ENCODE data around the gene ZFPM1. TPM values are rescaled to one million over a fixed set of nuclear protein-coding genes. Genes with fewer than 3 reads are reported as not detected.

ZFPM1 gene
- total RNA-seq, 3 donors from 2014 or later = 0.32 to 2.9 (median 2.3) TPM

DNA sequence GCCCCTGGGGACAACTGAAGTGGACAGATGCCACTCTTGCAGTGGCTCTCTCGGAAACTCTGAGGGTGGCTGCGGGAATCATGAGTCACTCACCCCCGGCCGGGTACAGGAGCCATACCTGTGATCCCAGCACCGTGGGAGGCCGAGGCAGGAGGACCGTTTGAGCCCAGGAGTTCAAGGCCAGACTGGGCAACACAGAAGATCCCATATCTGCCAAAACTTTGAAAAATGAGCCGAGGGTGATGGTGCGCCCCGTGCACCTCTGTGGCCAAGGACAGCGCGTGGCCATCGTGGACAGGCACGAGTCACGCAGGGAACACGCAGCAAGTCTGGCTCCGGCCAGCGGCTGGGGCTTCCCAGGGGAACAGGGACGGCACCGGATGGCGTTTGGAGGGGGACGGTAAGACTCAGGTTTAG, 75.8 kb downstream of the ZFPM1 start:
- peaks cover under 1 to 7% of the 10 kb centered on the region in 2 donors for H3K4me1 ChIP-seq
- intact Hi-C loops (cut with DNase I; ENCODE audit: low total_unique reads) = no loop called here
- no peaks in the 10 kb centered on the region for H3K36me3 ChIP-seq
- no peak overlapping the region for H3K4me3 ChIP-seq
- H3K27ac ChIP-seq = no peak overlapping the region
- TF ChIP-seq, protein P1, sequence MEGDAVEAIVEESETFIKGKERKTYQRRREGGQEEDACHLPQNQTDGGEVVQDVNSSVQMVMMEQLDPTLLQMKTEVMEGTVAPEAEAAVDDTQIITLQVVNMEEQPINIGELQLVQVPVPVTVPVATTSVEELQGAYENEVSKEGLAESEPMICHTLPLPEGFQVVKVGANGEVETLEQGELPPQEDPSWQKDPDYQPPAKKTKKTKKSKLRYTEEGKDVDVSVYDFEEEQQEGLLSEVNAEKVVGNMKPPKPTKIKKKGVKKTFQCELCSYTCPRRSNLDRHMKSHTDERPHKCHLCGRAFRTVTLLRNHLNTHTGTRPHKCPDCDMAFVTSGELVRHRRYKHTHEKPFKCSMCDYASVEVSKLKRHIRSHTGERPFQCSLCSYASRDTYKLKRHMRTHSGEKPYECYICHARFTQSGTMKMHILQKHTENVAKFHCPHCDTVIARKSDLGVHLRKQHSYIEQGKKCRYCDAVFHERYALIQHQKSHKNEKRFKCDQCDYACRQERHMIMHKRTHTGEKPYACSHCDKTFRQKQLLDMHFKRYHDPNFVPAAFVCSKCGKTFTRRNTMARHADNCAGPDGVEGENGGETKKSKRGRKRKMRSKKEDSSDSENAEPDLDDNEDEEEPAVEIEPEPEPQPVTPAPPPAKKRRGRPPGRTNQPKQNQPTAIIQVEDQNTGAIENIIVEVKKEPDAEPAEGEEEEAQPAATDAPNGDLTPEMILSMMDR (IDR thresholded peaks at IDR 0.05) = no peak
- no peak for TF ChIP-seq POLR2A (IDR thresholded peaks at IDR 0.05)
- TF ChIP-seq POLR2AphosphoS5 (IDR thresholded peaks at IDR 0.05) = no peak
- no peak for DNase-seq (ENCODE audit: low spot score in 2 of 2)
- H3K27me3 ChIP-seq = no peaks in the 10 kb centered on the region
- H3K9me3 ChIP-seq = no peaks in the 10 kb centered on the region

GRCh38 chr16:88529596-88529995, 76.5 kb downstream of the ZFPM1 start:
- intact Hi-C loops (cut with DNase I; ENCODE audit: low total_unique reads) = no loop called here
- Histone ChIP-seq H3K27ac (no peak overlapping the region), H3K4me3 (no peak overlapping the region), H3K9me3 (no peaks in the 10 kb centered on the region), H3K4me1 (peaks cover 0 to 5% of the 10 kb centered on the region in 2 donors), H3K27me3 (no peaks in the 10 kb centered on the region), H3K36me3 (no peaks in the 10 kb centered on the region)
- no peak for DNase-seq (ENCODE audit: low spot score in 2 of 2)
- TF ChIP-seq POLR2A (IDR thresholded peaks at IDR 0.05) (no peak), POLR2AphosphoS5 (IDR thresholded peaks at IDR 0.05) (no peak)
- TF ChIP-seq, protein P1 (IDR thresholded peaks at IDR 0.05) = no peak

DNA sequence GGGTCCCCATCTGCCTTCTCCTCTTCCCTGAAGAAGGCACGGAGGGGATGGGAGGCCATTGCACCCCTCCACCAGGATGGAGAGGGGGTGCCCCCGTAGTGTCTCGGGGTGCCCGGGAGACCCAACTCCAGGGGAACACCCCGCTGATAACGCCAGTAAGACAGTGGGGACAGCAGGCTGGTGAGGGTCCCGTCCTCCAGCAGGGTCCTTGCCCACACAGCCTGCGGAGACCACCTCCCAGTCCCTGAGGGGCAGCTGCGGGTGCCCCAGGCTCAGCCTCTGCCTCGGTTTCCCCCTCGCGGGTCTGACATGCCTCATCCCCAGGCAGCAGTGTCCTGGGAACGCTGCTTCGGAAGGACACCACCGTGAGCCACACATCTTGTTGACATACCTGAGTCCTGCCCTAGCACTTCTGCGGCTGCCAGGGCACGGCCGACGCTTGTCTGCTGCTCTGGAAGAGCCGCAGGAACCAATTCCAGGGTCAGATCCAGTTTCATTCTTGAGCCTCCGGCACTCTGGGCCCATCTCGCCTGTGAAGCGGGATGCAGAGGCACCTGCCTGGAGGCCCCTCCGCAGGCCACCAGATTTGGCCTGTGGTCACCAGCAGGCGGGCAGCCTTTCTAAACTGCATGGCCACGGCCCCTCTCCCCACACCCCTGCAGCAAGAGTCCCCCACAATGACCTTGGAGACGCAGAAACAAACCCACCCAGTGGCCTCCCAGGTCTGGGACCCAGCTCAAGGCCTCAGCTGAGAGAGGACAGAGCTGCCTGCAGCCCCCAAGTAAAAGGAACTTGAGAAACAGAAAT, 77.2 kb downstream of the ZFPM1 start:
- Histone ChIP-seq H3K27ac (no peak overlapping the region), H3K4me1 (peaks cover 4 to 5% of the 10 kb centered on the region in 2 donors), H3K9me3 (no peaks in the 10 kb centered on the region), H3K27me3 (no peaks in the 10 kb centered on the region), H3K36me3 (no peaks in the 10 kb centered on the region), H3K4me3 (no peak overlapping the region)
- intact Hi-C loops (cut with DNase I; ENCODE audit: low total_unique reads) = no loop called here
- TF ChIP-seq POLR2AphosphoS5 (IDR thresholded peaks at IDR 0.05) (no peak), POLR2A (IDR thresholded peaks at IDR 0.05) (no peak)
- TF ChIP-seq, protein P1 (IDR thresholded peaks at IDR 0.05) = no peak
- no peak for DNase-seq (ENCODE audit: low spot score in 2 of 2)

DNA sequence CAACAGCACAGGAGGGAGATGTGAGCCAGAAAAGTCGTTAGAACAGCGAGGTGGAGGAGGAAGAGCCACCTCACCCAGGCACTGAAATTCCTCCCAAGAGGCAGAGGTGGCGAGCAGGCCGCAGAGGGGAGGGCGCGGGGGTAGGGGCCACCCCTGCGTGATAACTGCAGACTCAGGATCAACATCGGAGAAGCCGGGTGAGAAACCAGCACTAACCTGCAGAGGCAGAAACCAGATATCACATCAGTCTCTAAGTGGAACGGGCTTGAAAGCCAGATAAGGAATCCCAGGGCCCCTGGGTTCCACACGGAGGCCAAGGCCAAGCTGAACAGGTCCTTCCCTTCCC, 77.8 kb downstream of the ZFPM1 start:
- Histone ChIP-seq H3K4me3 (no peak overlapping the region), H3K4me1 (peaks cover 7 to 8% of the 10 kb centered on the region in 2 donors), H3K36me3 (no peaks in the 10 kb centered on the region), H3K27me3 (no peaks in the 10 kb centered on the region), H3K27ac (no peak overlapping the region), H3K9me3 (no peaks in the 10 kb centered on the region)
- intact Hi-C loops (cut with DNase I; ENCODE audit: low total_unique reads) = loop anchor here (1.0 kb wide), 1 partner anchor 25 kb away; no protein-coding TSS in a partner anchor
- DNase-seq (ENCODE audit: low spot score in 2 of 2) = no peak
- TF ChIP-seq POLR2AphosphoS5 (IDR thresholded peaks at IDR 0.05) (no peak), POLR2A (IDR thresholded peaks at IDR 0.05) (no peak)
- TF ChIP-seq, protein P1 (IDR thresholded peaks at IDR 0.05) = no peak

DNA sequence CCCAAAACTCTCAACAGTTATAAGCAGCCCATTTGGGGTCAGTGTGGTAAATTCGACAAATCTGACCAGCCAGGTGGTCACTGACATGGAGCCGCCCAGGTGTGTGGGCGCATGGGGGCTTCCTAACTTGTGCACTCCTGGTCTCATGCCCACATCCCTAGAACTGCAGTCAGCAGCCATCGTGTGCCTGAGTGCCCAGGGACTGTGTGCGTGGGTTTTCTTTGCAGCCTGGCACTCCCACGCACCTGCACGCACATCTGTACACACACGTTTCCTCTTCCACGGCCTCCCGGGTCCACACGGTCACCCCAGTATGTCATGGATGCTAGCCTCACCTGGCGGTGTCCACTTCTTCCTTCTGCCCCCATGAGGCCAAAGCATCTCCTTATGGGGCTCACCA, 78.3 kb downstream of the ZFPM1 start:
- no peaks in the 10 kb centered on the region for H3K9me3 ChIP-seq
- peaks cover 7 to 8% of the 10 kb centered on the region in 2 donors for H3K4me1 ChIP-seq
- DNase-seq (ENCODE audit: low spot score in 2 of 2) = no peak
- TF ChIP-seq POLR2A (IDR thresholded peaks at IDR 0.05) (no peak), POLR2AphosphoS5 (IDR thresholded peaks at IDR 0.05) (no peak)
- TF ChIP-seq, protein P1 (IDR thresholded peaks at IDR 0.05) = no peak
- no peaks in the 10 kb centered on the region for H3K27me3 ChIP-seq
- intact Hi-C loops (cut with DNase I; ENCODE audit: low total_unique reads) = loop anchor here (1.0 kb wide), 1 partner anchor 25 kb away; no protein-coding TSS in a partner anchor
- no peaks in the 10 kb centered on the region for H3K36me3 ChIP-seq
- no peak overlapping the region for H3K27ac ChIP-seq
- no peak overlapping the region for H3K4me3 ChIP-seq
